MV-4-11 (cell line): Measurements from ENCODE around the gene ANO3.

Experiments used
- DNase-seq: peaks from one replicate; lab custom pipeline; 2025; lab: John Stamatoyannopoulos, UW

The ANO3 gene

GRCh38 chr11:26359055-26359454, 27.1 kb downstream of the ANO3 start:
- DNase-seq, result no peak

- DNase-seq, result no peak
Observed at GRCh38 chr11:26365284-26365683, 33.4 kb downstream of the ANO3 start.

GRCh38 chr11:26377619-26378018, 45.7 kb downstream of the ANO3 start:
- DNase-seq, result no peak

- no peak for DNase-seq
Observed at GRCh38 chr11:26399336-26399735, 67.4 kb downstream of the ANO3 start.

GRCh38 chr11:26410706-26411366, 78.9 kb downstream of the ANO3 start:
- no peak for DNase-seq

GRCh38 chr11:26412955-26413354, 81.0 kb downstream of the ANO3 start:
- no peak for DNase-seq

- no peak for DNase-seq
Observed at GRCh38 chr11:26418386-26418912, 86.5 kb downstream of the ANO3 start.

GRCh38 chr11:26420331-26420730, 88.4 kb downstream of the ANO3 start:
- no peak for DNase-seq

- no peak for DNase-seq
Observed at GRCh38 chr11:26424255-26424654, 92.3 kb downstream of the ANO3 start.

- DNase-seq, result no peak
Observed at GRCh38 chr11:26439854-26440253, 107.9 kb downstream of the ANO3 start.

GRCh38 chr11:26442131-26442530, 110.2 kb downstream of the ANO3 start:
- DNase-seq, result no peak

- no peak for DNase-seq
Observed at GRCh38 chr11:26443617-26444016, 111.7 kb downstream of the ANO3 start.

- DNase-seq, result no peak
Observed at GRCh38 chr11:26457636-26458035, 125.7 kb downstream of the ANO3 start.

- no peak for DNase-seq
Observed at GRCh38 chr11:26465274-26465673, 133.3 kb downstream of the ANO3 start.

- no peak for DNase-seq
Observed at GRCh38 chr11:26467506-26467905, 135.6 kb downstream of the ANO3 start.

GRCh38 chr11:26470992-26471391, 139.1 kb downstream of the ANO3 start:
- no peak for DNase-seq

- DNase-seq, result no peak
Observed at GRCh38 chr11:26473216-26474194, 141.6 kb downstream of the ANO3 start.

GRCh38 chr11:26474401-26474800, 142.5 kb downstream of the ANO3 start:
- no peak for DNase-seq

GRCh38 chr11:26477396-26477795, 145.5 kb downstream of the ANO3 start:
- no peak for DNase-seq

GRCh38 chr11:26478710-26479109, 146.8 kb downstream of the ANO3 start:
- DNase-seq, result no peak

- DNase-seq, result no peak
Observed at GRCh38 chr11:26480041-26480440, 148.1 kb downstream of the ANO3 start.

GRCh38 chr11:26483108-26483507, 151.2 kb downstream of the ANO3 start:
- no peak for DNase-seq

GRCh38 chr11:26490546-26490945, 158.6 kb downstream of the ANO3 start:
- no peak for DNase-seq
